HG02642 (cell line): ENCODE results near the gene TENM4.

Source experiments
- ATAC-seq: cut with Tn5 transposase; IDR thresholded peaks from one replicate; pipeline ENCODE4 v1.9.1; 2021; ENCODE audit warnings: mild to moderate bottlenecking; ENCODE audit not compliant: unreplicated experiment, poor library complexity

Gene TENM4

DNA sequence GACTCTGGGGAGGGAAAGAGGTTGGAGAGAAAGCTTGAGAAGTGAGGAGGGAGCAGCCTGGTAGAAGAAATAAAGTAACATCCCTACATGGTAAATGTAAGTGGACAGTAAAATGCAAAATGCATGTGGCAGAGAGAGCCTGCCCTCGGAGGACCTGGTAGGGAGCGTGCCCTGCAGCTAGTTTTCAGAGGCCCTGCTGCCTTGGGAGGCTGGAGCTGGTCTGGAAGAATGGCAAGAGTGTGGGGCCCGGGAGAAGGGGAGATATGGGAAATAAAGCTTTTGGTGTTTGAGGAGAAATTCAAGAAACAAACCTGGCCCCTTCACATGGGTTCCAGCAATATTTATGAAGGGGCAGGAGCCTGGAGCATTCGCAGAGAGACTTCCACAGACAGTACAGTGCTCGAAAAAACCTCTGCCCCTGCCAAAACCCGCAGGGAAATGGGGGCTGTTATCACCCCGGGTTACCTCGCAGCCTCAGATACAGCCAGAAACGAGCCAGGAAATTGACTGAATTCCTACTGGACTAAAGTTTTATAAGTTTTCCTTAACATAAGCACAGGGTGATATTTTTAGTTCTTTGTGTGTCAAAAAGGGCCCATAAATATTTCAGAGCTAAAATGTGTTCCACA lies 363.0 kb downstream of the TENM4 start:
- ATAC-seq = no peak

DNA sequence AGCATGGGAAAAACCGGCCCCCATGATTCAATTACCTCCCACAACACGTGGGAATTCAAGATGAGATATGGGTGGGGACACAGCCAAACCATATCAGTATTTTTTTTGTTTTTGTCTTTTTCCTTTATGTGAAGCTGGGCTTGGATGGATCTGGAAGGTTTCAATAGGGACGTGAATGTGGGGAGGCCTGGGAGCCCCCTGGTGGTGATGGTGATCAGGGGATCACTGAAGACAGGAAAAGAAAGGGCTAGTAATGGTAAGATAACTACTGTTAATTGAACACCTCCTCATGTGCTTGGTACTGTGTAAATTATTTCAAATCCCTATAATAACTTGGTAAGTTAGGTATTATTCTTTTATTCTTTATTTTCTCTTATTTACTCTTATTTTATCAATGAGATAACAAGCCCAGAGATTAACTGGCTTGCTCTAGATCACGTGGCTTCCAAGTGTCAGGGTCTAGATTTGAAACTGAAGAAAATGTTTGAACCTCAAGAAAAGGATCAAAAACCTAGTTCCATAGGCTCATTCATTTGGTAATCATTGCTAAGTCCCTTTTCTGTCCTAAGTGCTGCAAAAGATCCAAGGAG lies 364.2 kb downstream of the TENM4 start:
- no peak for ATAC-seq

DNA sequence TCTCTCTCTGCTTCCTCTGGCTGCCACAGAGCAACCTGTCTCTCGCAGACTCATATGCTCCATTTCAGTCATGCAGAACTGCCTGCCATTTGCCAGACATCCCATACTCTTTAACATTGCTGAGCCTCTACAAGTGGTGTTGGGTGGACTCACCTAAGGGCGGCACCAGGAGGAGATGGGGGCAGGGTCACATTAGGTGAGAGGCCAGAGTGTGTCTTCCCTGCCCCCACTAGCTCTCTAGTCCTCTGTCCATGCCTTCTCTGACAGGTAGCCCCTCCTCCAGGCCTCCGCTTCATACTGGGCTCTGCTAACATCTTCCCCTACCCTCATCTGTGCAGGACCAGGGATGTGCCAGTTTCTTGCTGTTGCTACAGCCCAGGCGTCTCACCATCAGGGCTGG lies 366.3 kb downstream of the TENM4 start:
- no peak for ATAC-seq

DNA sequence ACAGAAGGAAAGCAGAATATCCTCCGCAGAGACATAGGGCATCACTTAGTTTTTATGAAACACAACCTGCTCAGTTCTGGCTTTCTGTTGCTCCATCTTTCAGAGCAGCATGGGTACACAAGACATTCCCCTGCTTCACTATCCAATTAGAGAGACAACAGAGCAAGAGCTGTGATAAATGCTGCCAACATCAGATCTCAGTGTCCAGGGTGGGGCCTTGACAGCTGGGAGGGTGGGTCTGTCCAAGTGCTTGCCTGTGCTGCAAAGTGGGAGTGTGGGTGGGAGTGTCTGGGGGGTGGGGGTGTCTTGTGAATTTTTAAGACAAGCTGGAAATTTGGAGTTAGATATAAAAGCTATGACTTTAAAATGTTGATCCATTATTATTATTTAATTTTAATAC lies 369.6 kb downstream of the TENM4 start:
- ATAC-seq = no peak

DNA sequence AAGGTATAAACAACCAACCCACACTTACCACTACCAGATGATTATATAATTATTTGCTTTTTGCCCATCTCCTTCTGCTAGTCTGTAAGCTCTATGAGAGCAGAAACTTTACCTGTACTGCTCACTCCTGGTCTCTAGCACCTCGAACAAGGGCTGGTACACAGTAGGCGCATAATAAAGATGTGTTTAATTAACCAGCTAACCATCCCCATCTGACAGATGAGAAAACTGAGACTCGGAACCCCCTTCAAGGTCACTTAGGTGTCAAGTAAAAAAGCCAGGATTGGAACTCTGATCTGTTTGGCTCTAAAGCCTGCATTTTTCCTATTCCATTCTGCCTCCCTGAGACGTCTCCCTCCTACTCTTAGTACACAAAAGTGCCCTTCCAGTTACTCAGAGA lies 370.3 kb downstream of the TENM4 start:
- no peak for ATAC-seq

DNA sequence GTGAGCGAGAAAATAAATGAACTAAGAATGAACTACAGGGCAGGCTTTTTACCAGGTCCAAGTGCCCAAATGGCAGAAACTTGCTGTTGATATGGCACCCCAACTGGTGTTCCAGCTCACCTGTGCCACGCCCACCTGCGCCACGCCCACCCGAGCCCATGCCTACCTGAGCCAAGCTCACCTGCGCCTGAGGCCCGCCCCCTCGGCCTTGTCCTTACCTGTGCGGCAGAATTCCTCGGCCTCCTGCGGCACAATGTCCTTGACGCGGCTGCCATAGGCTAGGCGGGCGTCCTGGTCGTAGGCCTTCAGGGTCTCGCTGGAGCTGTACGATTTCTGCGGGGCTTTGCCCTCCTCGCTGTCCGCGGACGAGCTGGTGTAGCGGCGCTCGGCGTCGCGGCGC lies 371.3 kb downstream of the TENM4 start:
- no peak for ATAC-seq

DNA sequence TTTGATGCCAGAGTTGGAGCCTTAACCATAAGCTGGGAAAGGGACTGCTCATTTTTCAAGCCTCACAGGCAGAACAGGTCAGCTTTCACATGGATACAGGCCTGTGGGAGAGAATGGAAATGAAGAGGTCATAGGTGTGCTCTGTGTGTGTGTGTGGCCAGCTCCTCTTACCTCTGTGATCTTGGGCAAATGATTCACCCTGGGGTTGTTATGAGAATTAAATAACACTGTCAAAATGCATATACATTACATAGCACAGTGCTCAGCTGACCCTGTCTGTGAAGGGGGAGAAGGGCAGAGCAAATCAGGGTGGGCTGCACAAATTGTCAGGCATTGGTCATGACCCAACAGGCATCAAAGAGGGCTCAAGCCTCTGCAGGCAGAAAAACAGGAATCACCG lies 372.5 kb downstream of the TENM4 start:
- no peak for ATAC-seq

DNA sequence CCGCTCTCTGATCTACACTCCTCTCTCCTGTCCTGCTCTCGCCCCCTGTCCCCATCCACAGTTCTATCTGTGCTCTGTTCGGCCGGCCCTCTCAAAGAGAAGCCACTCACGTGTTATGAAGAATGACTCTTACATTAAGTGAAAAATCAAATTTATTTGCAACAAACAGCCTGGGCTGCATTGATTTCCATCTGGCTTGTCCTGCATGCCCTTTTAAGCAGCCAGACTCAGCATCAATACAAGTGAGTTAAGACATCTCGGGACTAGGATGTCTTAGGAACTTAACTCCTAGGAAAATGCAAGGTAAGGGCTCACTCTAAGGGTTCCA lies 373.5 kb downstream of the TENM4 start:
- ATAC-seq = no peak

DNA sequence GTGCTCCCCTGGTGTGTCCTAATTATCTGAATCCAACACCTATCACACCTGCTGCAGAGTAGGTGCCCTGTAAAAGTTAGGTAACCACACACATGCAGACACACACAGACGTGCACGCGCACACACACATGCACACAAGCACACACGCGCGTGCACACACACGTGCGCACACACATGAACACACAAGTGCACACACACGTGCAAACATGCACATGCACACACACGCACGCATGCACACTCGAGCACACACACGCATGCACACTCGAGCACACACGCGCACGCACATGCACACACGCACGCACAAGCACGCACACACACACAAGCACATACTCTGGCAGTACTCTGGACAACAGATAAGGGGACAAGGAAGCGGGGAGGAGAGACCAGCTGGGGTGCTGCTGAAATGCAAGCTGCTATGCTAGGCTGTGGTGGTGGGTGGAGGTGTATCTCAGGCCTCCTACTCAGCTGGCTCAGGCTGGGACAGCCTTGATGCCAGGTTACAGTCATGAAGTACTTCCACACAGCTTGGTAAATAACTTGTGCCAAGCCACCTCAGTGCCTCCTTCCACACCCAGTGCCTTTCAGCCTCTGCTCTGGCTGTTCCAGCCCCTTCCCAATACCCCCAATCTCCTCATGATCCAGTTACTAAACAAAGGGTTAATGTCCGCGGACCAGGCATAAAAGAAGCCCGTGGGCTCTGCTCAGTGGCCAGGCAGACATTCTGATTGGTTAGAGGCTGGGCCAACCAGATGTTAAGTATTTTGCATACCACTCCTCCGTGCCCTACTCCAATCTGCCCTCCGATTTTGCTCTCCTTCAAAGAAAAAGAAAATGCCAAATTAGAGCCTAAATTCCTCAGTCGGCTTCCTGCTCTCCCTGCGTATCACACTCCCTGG lies 374.1 kb downstream of the TENM4 start:
- no peak for ATAC-seq

DNA sequence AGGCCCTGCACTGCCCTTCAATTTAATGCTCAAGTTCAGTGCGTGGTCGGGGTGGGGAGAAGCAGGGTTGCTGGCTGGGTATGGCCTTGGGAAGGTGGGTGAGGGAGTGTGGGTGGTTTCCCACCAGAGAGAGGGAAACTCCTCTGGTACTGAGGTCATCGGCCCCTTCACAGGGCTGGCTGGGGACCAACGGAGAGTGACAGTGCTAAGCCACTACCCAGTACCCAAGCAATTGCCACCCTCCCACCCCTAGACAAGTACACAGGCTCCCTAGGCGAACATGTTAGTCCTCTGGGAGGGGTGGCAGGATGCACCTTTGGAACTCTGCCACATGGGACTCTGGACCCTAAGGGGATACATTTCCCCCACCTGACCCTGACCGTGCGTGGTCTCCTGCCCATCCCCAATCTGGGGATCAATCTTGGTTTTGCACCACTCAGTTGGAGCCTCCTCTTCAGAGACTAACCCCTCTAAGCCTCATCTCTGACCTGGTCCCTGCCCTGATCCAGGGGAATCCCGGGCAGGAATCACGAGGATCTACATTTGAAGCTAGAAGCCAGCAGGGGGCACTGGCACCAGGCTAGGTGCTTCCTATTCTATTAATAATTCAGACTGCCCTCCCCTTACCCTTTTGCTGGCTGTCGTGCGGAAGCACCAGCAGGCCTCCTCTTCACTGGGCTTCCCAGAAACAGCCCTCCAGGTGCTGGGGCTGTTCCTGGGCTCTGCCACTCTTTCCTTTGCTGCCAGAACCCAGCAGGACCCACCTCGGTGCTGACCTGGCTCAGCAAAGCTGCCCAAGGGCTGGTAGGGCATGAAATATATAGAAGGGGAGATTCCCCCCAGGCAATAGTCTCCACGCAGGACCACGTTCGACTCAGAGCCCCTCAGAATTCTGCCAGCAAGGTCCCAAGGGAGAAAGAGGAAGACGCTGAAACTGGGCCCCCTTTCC lies 377.7 kb downstream of the TENM4 start:
- ATAC-seq = no peak

DNA sequence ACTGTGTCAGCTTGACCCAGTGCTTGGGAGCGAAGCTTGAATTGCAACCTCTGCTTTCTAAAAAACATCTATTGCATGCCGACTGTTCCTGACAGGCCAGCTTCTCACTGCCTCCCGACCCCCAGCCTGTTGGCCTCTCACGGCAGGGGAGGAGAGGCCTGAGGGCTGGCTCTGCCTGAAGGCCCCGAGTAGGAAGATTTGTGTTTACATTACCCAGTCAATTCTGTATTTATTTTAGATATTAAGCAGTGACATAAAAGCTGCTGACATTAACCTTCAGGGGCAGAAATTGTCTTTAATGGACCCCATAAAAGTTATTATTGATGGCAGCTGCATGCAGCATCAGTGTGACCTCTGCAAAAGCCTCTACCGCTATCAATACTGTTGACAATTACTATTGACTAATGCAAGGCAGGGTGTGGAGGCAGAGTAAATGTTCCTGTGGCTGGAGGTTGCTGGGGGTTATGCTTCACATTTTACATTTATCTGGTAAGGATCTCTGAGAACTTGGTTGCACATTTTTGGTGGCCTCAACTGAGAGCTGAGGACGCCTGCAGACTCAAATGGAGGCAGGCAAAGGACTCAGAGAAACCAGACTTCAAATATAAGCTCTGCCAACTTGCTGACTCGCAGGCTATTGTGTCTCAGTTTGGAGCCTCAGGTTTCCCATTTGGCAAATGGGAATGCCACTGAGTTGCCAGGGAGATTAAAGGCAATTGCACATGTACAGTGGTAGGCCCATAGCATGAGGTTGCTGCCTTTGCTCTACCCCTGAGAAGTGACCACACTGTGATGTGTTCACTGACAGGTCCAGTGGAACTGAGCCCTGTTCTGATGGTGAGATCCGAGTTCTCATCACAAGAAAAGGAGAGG lies 380.5 kb downstream of the TENM4 start:
- no peak for ATAC-seq

DNA sequence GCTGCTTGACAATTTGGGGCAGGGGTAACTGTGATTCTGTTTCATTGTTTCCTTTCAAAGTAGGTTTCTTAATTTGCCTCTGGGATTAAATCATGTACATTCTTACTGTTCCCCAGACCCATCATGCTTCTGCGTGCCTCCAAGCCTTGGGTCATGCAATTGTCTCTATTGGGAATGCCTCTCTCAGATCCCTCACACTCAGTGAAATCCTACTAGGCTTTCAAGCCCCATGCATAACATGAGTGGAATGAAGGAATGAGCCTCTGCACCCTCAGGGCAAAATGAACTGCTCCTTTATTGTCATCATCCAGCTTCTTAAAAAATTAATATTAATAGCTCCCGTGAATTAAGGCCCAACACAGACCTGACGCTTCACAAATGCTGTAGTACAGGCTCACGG lies 381.7 kb downstream of the TENM4 start:
- ATAC-seq = no peak

DNA sequence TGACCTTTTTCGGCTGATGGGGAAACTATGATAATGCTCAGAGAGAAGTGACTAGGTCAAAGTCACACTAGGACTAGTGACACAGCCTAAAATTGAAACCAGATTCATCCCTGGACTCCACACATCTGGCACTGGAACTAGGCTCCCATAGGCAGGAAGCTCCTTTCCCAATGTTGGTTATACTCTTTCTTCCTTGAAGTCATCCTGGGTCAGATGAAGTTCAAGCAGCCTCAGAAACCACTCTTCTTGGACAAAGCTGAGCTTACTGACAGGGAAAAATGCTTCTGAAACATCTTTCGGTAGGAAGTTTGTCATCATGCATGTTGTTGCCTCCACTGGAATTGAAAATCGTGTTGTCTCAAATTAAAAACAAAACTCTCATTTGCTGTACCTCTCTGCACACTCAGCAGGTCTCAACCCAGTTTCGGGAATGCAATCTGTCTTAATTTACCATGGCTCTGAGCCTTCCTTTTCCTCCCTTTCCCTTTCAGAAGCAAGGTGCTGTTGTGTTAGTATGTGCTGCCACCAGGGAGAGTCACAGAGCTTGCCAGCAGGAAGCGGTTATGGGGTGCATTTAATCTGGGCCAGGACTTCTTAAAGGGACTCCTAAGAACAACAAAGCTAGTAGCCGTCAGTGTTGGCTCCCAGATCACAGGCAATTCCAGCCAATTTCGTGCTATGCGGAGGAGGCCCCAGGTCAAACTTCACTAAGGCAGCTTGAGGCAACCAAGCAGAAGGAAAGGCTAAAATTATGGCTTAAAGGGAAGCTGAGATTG lies 384.8 kb downstream of the TENM4 start:
- no peak for ATAC-seq

DNA sequence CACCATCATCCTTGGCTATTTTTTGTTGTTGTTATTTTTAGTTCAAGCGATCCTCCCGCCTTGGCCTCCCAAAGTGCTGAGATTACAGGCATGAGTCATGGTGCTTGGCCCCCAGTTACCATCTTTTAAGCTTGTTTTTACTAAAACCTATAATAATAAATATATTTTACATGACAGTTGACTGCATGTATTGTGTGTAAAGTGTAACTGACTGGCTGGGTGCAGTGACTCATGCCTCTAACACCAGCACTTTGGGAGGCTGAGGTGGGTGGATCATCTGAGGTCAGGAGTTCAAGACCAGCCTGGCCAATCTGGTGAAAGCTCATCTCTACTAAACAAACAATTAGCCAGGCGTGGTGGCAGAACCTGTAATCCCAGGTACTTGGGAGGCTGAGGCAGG lies 386.2 kb downstream of the TENM4 start:
- no peak for ATAC-seq

DNA sequence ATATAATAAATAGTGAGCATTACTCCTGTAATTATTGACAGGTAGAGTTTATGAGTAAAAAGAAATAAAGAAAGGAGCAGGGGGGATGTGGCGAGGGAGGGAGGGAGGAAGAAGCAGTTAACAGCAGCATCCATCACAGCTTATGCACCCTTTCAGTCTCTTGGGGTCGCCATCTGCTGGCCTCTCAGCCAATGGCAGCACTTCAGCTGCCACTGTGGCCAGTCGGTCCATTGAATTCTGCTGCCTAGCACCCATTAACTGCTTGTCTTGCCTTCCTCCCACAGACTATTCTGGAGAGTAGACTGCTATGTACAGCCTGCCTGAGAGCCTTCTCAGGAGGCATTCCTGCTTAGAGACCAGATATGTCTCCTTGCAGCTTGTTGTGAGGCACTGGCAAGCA lies 388.3 kb downstream of the TENM4 start:
- no peak for ATAC-seq

DNA sequence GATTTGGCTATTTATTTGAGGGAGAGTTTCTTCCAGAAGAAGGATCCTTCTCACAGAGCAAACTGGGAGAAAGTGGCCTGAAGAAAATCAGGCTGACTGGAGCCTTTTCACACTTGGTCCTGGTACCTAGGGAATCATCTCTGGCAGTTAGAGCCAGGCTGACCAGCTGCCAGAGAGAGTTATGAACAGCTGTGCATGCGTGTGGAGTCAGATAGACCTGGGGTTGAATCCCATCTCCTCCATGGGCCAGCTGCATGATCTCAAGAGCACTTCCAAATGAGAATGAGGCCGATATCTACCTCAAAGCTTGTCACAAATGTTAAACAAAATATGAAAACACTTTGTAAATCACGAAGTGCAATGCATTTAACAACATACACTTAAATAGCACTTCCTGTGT lies 390.0 kb downstream of the TENM4 start:
- ATAC-seq = no peak

DNA sequence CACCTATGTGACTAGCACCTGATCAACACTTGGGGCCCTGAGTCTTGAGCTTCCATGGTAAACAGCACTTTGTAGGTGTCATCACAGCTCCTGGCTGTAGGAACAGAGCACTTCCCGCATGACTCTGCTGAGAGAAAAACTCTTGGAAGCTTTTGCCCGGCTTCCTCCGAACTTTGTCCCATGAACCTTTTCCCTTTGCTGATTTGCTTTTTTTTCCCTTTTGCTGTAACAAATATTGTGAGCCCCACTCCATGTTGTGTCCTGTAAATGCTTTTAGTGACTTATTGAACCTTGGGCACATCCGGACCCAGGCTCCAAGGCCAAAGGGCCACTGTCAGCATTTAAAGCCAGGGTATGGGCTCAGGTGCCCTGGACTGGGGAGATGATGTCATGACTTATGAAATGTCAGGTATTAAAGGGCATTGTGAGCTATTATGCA lies 391.1 kb downstream of the TENM4 start:
- no peak for ATAC-seq

DNA sequence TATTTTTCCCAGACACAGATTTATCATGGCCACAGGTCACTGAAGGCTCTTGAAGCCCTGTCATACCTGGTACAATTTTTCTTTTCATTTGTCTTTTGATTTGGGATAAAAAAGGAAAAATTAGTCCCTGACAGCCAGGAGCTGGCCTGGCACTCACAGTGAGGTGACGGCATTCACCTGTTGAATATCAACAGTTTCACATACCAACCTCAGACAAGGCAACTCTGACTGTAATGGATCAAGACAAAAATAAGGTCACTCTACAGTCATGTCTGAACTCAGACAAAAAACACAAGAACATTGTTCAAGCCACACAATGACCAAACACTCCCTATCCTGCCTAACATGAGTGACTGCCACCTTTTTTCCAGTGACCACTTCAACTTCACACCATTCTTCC lies 392.9 kb downstream of the TENM4 start:
- ATAC-seq = no peak

DNA sequence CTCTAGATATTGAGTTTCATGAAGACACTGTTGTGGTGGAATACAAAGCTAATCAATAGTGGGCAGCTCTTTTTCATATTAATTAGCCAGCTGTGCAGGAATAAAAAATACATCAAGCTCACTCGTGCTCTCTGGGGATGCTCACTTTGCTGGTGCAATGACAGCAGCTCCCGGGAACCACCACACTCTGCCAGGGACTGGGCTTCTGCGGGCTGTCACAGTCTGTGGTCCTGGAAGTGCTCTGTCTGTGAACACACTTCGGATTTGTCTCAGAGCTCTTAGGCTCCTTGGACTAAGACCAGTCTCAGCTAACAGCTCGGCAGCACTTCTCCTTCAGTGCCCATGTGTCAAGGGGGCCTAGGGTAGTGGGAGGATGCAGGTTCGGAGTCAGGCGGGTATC lies 393.5 kb downstream of the TENM4 start:
- no peak for ATAC-seq
